ENCODE measurements around the gene ITLN1. TPM values are rescaled to one million over a fixed set of nuclear protein-coding genes. Genes with fewer than 3 reads are reported as not detected.
A peak's percentile ranks its signal among the peaks of the same experiment; 100 is the strongest.

The ITLN1 gene
- total RNA-seq, 4 donors from 2014 or later: 0.61 TPM; not detected in 3

- no peak overlapping the region for H3K4me3 ChIP-seq
- DNase-seq (no peak), ATAC-seq (no peak)
- H3K27me3 ChIP-seq: no peaks in the 10 kb centered on the region
- H3K4me1 ChIP-seq: no peaks in the 10 kb centered on the region
- no peak overlapping the region for H3K27ac ChIP-seq
- no peaks in the 10 kb centered on the region for H3K9me3 ChIP-seq
- intact Hi-C loops (cut with DNase I; ENCODE audit: low total_unique reads): no loop called here
- H3K36me3 ChIP-seq: no peaks in the 10 kb centered on the region
- TF ChIP-seq POLR2A (IDR thresholded peaks at IDR 0.05): no peak
- no peak for TF ChIP-seq CTCF (IDR thresholded peaks at IDR 0.05 in 4 of 5, conservative IDR thresholded peaks at IDR 0.05 in 1 of 5)
- in situ Hi-C loops (cut with MboI; ENCODE audit: low sequenced_read_pairs in 4 of 4): no loop called here
Measured at GRCh38 chr1:160866001-160866694, 18.8 kb downstream of the ITLN1 start.

GRCh38 chr1:160865337-160865736, 19.6 kb downstream of the ITLN1 start:
- TF ChIP-seq CTCF (IDR thresholded peaks at IDR 0.05 in 4 of 5, conservative IDR thresholded peaks at IDR 0.05 in 1 of 5): no peak
- no peak for TF ChIP-seq POLR2A (IDR thresholded peaks at IDR 0.05)
- Histone ChIP-seq H3K9me3 (no peaks in the 10 kb centered on the region), H3K4me3 (no peak overlapping the region), H3K27me3 (no peaks in the 10 kb centered on the region), H3K36me3 (no peaks in the 10 kb centered on the region), H3K4me1 (no peaks in the 10 kb centered on the region), H3K27ac (no peak overlapping the region)
- intact Hi-C loops (cut with DNase I; ENCODE audit: low total_unique reads) (no loop called here), in situ Hi-C loops (cut with MboI; ENCODE audit: low sequenced_read_pairs in 4 of 4) (no loop called here)
- DNase-seq (no peak), ATAC-seq (no peak)

GRCh38 chr1:160864173-160864572, 20.8 kb downstream of the ITLN1 start:
- Histone ChIP-seq H3K9me3 (no peaks in the 10 kb centered on the region), H3K4me3 (no peak overlapping the region), H3K36me3 (no peaks in the 10 kb centered on the region), H3K27ac (no peak overlapping the region), H3K27me3 (no peaks in the 10 kb centered on the region), H3K4me1 (no peaks in the 10 kb centered on the region)
- in situ Hi-C loops (cut with MboI; ENCODE audit: low sequenced_read_pairs in 4 of 4) (no loop called here), intact Hi-C loops (cut with DNase I; ENCODE audit: low total_unique reads) (no loop called here)
- no peak for TF ChIP-seq CTCF (IDR thresholded peaks at IDR 0.05 in 4 of 5, conservative IDR thresholded peaks at IDR 0.05 in 1 of 5)
- TF ChIP-seq POLR2A (IDR thresholded peaks at IDR 0.05): no peak
- ATAC-seq (no peak), DNase-seq (no peak)

- H3K4me3 ChIP-seq: no peak overlapping the region
- H3K9me3 ChIP-seq: no peaks in the 10 kb centered on the region
- DNase-seq (peak; percentile 14 to 17), ATAC-seq (no peak)
- no peaks in the 10 kb centered on the region for H3K4me1 ChIP-seq
- H3K36me3 ChIP-seq: no peaks in the 10 kb centered on the region
- intact Hi-C loops (cut with DNase I; ENCODE audit: low total_unique reads): no loop called here
- no peak overlapping the region for H3K27ac ChIP-seq
- H3K27me3 ChIP-seq: no peaks in the 10 kb centered on the region
- TF ChIP-seq POLR2A (IDR thresholded peaks at IDR 0.05): no peak
- no peak for TF ChIP-seq CTCF (IDR thresholded peaks at IDR 0.05 in 4 of 5, conservative IDR thresholded peaks at IDR 0.05 in 1 of 5)
- in situ Hi-C loops (cut with MboI; ENCODE audit: low sequenced_read_pairs in 4 of 4): no loop called here
Measured at GRCh38 chr1:160863774-160864131, 21.2 kb downstream of the ITLN1 start.

All from gastrocnemius medialis (tissue), 4 donors.